ENCODE results near the gene ETV6.
"Not testable (repeated sequence)": the region's sequence is repeated elsewhere in the genome, so short reads cannot be mapped to it uniquely, and the experiment has no call there.

The ETV6 gene

GRCh38 chr12:11884706-11885105 lies 235.2 kb downstream of the ETV6 start:
- DNase-seq (ENCODE audit: low read depth): no peak

GRCh38 chr12:11885261-11886038 lies 236.0 kb downstream of the ETV6 start:
- DNase-seq (ENCODE audit: low read depth): no peak

- DNase-seq (ENCODE audit: low read depth): no peak
Observed at GRCh38 chr12:11886339-11886738, 236.9 kb downstream of the ETV6 start.

DNA sequence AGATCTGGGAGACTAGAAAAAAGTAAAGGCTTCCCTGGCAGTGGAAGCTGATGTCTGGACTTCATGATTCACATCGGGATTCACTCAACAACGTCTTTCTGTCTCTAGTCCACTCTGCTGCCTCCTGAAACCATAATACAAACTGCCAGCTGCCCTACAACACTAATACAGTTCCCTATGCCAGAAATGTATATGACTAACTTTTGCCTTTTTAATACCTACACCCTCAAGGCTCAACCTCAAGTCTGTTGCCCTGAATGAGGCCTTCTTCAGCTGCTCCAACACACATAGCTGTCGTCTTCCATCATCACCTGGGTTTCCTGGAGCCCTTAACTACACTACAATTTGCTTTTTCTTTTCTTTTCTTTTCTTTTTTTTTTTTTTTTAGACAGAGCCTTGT lies 238.6 kb downstream of the ETV6 start:
- no peak for DNase-seq (ENCODE audit: low read depth)

GRCh38 chr12:11891346-11891745 lies 241.9 kb downstream of the ETV6 start:
- no peak for DNase-seq (ENCODE audit: low read depth)

DNA sequence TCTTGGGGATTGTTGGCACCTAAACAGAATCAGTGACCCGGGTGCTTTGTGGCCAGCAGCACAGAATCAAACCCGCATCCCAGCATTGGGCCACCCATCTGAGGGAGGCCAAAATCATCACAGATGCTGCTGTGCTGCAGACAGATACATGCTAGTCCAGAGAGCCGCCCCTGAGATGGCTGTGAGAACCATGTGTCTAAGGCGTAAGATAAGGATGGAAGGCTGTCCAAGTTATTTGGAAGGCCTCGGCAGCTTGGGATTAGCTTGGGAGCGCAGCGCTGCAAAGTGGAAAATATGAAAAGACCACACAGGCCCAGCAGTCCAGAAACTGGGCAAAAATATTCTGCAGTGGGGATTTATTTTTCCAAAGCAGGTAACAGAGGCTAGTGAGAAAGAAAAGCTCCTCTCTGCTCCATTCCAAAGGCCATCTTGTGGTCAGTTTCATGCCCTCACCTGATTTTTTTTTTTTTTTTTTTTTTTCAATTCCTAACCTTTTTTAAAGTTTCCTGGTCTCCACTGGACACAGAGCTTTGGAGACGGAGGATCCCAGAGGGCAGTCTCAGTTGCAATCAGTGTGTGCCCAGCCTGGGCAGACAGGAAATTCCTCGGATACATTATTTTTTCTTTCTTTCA lies 242.4 kb downstream of the ETV6 start:
- no peak for DNase-seq (ENCODE audit: low read depth)

DNA sequence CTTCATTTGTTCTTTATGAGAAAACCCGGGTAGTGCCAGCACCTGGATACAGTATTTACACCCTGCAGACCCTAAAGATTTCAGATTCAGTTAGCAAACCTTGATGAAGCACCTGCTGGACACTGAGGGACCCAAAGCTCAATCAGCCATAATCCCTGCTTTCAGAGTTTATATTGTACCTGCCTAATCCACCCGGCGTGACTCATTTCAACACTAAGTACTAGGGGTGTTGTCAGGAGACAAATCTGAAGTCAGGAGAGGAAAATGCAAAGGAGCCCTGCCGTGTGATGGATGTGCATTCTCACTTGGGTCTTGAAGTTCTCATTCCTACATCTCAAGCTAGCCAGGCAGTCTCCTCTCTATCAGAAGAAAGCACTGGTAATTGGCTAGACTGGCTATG lies 244.5 kb downstream of the ETV6 start:
- no peak for DNase-seq (ENCODE audit: low read depth)

DNA sequence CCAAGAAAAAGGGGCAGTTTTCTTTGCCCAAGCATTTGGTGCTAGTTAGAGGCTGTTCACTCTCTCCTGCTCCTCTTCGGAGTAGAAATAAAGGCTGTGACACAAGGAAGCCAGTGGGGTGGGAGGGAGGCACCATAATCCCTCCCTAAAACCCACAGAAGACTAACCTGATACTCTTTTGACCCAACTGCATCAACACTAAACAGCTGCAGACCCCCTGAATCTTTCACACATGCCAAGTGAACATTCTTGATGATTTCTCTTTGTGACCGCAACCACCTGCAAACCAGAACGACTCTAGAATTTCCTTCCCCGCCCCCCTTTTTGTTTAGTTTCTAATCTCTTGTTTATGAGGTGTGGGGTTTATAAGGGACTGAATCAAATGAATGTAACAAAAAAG lies 245.4 kb downstream of the ETV6 start:
- no peak for DNase-seq (ENCODE audit: low read depth)

GRCh38 chr12:11895421-11896078 lies 246.1 kb downstream of the ETV6 start:
- DNase-seq (ENCODE audit: low read depth): no peak

DNA sequence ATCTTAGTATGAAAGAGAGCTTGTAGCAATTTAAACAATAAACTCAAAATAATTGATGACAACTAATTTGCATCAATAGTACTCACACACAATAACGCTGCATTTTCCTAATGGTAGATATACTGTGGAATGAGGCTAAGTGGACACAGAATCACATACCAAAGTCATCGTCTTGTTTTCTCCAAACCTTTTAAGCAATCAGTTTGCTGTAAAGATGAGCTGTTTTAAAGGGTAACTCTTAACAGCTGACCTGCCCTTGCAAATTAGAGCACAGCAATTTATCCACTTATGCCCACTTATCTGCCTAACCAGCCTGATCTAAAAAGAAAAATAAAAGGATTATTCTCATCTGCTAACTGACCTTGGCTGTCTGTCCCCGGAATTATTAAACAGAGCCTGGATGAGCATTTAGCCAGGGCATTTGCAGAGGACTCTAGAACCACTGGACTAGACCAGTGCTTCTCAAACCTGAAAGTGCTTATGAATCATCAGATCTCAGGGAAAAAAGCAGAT lies 247.0 kb downstream of the ETV6 start:
- DNase-seq (ENCODE audit: low read depth): no peak

GRCh38 chr12:11897923-11898322 lies 248.4 kb downstream of the ETV6 start:
- DNase-seq (ENCODE audit: low read depth): no peak

- no peak for DNase-seq (ENCODE audit: low read depth)
Observed at GRCh38 chr12:11901701-11902524, 252.4 kb downstream of the ETV6 start.

DNA sequence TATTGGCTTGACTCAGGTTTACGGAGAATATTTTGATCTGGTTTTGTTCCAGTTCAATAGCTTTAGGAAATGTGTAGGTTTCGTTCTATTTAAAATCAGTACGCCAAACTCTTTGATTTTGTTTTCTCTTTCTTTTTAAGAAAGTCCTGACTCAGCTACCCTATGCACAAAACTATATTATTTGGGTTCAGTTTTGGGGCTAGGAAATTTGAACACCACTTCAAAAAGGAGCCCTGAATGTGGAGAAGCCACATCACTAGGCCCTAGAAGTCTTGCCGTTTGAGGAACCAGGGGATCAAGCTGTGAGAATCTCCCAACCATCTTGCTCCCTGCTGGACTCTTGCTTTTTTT lies 253.0 kb downstream of the ETV6 start:
- DNase-seq (ENCODE audit: low read depth): no peak

DNA sequence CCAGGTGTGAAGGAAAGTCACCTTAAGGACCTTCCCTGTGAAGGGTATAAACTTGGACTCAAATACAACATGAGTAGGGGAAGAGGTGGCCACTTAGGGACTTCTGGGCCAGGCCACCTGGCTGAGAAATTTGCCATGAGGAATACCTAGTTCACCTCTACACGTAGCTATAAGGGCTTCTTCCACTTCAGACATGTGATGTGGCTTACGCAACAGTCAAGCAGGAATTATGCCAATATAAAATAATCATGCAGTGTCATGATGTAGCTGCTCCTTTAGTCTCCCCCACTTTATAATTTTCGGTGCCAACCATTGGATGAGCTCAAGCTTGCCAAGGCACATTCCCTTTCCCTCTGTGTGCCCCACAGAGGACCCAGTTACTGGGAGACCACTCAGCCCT lies 254.7 kb downstream of the ETV6 start:
- no peak for DNase-seq (ENCODE audit: low read depth)

DNA sequence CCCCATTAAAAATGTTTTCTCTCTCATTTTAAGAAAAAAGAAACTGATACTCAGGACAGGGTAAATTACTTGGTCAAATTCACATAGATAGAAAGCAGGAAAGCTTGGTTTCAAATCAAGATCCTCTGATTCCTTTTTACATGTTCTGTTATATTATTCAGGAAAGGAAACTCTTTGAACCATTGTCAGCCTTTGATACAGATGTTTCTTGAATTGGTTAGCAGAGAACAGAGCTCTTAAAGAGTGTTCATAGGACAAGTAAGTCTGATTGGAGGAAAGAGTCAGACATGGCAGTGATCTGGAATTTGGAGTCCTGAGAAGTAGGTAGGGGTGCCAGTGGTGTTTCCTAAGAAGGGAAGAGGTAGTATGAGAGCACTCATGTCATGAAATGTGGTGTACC lies 256.1 kb downstream of the ETV6 start:
- DNase-seq (ENCODE audit: low read depth): no peak

DNA sequence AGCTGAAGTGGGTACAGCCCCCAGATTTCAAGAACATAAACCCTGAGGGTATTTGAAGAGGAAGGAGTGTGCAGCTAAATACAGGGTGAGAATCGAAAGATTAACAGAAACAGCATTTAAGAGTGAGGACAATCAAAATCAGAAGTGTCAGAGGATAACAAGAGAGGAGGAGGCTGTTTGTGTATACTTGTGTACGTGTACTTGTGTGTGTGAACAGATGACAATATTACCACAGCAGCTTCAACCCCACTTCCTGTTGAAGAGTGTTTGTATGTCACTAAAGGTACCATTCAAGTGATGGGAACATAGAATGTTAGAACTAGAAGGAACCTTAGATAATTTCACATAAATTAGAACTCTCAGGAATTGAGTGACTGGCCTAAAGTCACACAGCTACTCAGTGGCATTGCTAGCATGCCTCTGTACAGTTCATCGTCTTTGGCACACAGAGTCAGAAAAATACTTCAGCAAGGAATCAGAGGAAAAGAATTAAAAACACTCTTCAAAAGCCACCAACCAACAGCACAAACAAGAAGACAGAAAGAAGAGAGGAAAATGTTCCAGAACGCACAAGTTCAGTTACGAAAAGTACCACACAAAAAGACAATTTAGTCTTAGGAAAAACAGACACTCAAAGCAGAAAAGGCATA lies 256.9 kb downstream of the ETV6 start:
- DNase-seq (ENCODE audit: low read depth): no peak

DNA sequence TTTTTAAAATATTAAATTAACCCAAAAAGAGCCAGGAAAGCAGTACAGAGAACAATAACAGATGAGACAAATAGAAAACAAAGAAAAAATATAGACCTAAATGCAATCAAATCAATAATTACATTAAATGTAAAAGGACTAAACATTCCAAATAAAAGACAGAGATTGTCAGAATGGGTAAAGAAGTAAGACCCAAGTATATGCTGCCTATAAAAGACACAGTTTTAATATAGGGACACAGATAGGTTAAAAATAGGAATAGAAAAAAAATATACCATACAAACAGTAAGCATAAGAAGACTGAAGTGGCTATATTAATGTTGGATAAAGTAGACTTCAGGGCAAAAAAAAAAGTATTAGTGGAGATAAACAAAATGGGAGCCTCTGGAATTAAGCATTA lies 258.2 kb downstream of the ETV6 start:
- DNase-seq (ENCODE audit: low read depth): no peak

- not testable (repeated sequence) for DNase-seq (ENCODE audit: low read depth)
Observed at GRCh38 chr12:11909406-11909805, 259.9 kb downstream of the ETV6 start.

DNA sequence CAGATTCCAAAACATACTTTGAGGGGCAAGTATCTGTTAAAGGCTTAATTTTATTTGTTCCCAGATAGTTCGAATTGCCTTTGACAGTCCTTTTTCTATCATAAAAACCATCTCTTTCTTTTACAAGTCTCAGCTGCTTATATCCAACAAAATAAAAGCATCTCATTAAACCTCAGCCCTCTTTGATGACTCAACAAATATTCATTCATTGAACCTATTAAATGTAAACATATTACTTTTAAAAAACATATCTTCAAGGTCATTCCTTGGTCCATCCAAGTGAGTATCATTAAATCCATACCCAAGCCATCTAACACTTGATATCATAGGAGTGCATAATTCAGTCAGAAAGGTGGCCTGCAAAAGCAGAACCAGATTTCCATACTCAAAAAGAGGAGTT lies 266.6 kb downstream of the ETV6 start:
- DNase-seq (ENCODE audit: low read depth): no peak

DNA sequence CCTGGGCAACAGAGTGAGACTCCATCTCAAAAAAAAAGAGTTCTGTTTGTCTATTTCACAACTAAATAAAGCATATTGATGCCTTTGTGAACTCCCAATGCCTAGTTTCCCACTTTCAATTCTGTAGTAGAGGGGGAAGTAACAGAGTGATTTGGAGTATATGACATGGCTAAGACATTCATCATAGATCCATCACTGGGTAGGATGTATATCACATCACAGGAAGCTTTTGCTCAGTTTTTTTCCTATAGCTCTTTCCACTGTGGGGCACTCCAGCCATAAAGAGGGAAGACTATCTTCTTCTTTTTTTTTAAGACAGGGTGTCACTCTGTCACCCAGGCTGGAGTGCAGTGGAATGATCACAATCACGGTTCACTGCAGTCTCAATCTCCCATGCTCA lies 267.3 kb downstream of the ETV6 start:
- no peak for DNase-seq (ENCODE audit: low read depth)

- DNase-seq (ENCODE audit: low read depth): no peak
Observed at GRCh38 chr12:11917501-11917900, 268.0 kb downstream of the ETV6 start.

DNA sequence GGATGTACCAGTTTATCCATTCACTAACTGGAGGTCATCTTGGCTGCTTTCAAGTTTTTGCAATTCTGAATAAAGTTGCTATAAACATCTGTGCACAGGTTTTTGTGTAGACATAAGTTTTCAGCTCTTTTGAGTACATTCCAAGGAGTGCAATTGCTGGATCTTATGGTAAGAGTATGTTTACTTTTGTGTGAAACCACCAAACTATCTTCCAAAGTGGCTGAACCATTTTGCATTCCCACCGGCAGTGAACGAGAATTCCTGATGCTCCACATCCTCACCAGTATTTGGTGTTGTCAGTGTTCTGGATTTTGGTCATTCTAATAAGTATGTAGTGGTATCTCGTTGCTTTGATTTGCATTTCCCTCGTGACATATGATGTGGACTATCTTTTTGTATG lies 270.8 kb downstream of the ETV6 start:
- DNase-seq (ENCODE audit: low read depth): no peak

Data from activated gamma-delta T cell treated with anti-CD3 and anti-CD28 coated beads, Interleukin-2, amount 50 U/mL, for 16 hours (primary cell).